NAMALWA (cell line): Measurements from ENCODE around the gene PLA2G6.
"Not testable (repeated sequence)": the region's sequence is repeated elsewhere in the genome, so short reads cannot be mapped to it uniquely, and the experiment has no call there.

ENCODE experiments used
- DNase-seq: peaks from one replicate; pipeline ENCODE4 v3.0.0-alpha.2; 2015; ENCODE audit warnings: low spot score

The PLA2G6 gene

GRCh38 chr22:38191731-38192474 is 10.3 kb upstream of the PLA2G6 start:
- DNase-seq = no peak

GRCh38 chr22:38191055-38191454 is 9.4 kb upstream of the PLA2G6 start:
- DNase-seq = no peak

- no peak for DNase-seq
Measured at GRCh38 chr22:38190581-38190980, 9.0 kb upstream of the PLA2G6 start.

GRCh38 chr22:38189104-38189503 is 7.5 kb upstream of the PLA2G6 start:
- no peak for DNase-seq

GRCh38 chr22:38187413-38188212 is 6.0 kb upstream of the PLA2G6 start:
- no peak for DNase-seq

GRCh38 chr22:38186429-38186828 is 4.8 kb upstream of the PLA2G6 start:
- DNase-seq = no peak

- no peak for DNase-seq
Measured at GRCh38 chr22:38184788-38185187, 3.2 kb upstream of the PLA2G6 start.

GRCh38 chr22:38180841-38181452 is 683 bp downstream of the PLA2G6 start:
- peak; percentile 44 for DNase-seq

GRCh38 chr22:38178605-38178937 is 3.1 kb downstream of the PLA2G6 start:
- DNase-seq = not testable (repeated sequence)

GRCh38 chr22:38177926-38178604 is 3.6 kb downstream of the PLA2G6 start:
- DNase-seq = no peak

- DNase-seq = not testable (repeated sequence)
Measured at GRCh38 chr22:38177571-38177925, 4.1 kb downstream of the PLA2G6 start.

GRCh38 chr22:38177044-38177443 is 4.6 kb downstream of the PLA2G6 start:
- no peak for DNase-seq

GRCh38 chr22:38176170-38176741 is 5.4 kb downstream of the PLA2G6 start:
- no peak for DNase-seq

GRCh38 chr22:38175206-38176118 is 6.2 kb downstream of the PLA2G6 start:
- no peak for DNase-seq

- no peak for DNase-seq
Measured at GRCh38 chr22:38174626-38175025, 7.0 kb downstream of the PLA2G6 start.

GRCh38 chr22:38173641-38173906 is 8.1 kb downstream of the PLA2G6 start:
- DNase-seq = no peak

GRCh38 chr22:38172832-38173640 is 8.6 kb downstream of the PLA2G6 start:
- no peak for DNase-seq

- peak; percentile 19 for DNase-seq
Measured at GRCh38 chr22:38171927-38172831, 9.5 kb downstream of the PLA2G6 start.

- DNase-seq = no peak
Measured at GRCh38 chr22:38170469-38170868, 11.2 kb downstream of the PLA2G6 start.

- no peak for DNase-seq
Measured at GRCh38 chr22:38169116-38169515, 12.5 kb downstream of the PLA2G6 start.
